IMR-90 (cell line): ENCODE data around the gene PTPRG. TPM values are rescaled to one million over a fixed set of nuclear protein-coding genes. Genes with fewer than 3 reads are reported as not detected.

Experiments
- ATAC-seq: fragments of 200-7000 bp; cut with Tn5 transposase; 2 replicates; pipeline ENCODE4 v1.9.1; 2020; ENCODE audit warnings: low read depth, mild to moderate bottlenecking, moderate library complexity
- BruUV-seq: library from RNA; stranded (reverse); fragments of 400-500 nt; replicated peaks from 2 replicates; lab custom pipeline; 2021; lab: Mats Ljungman, UMichigan
- CTCF ChIA-PET: fragments of 300-600 bp; formaldehyde crosslinking; extraction: SDS; loops from one replicate; lab custom pipeline; 2021; ENCODE audit warnings: antibody characterized with exemption; lab: Yijun Ruan, JAX
- POLR2A ChIA-PET: fragments of 300-600 bp; sonication (Branson Sonifier 250); formaldehyde crosslinking; loops from one replicate; lab custom pipeline; 2022; ENCODE audit warnings: antibody characterized with exemption; ENCODE audit not compliant: unreplicated experiment; lab: Charles Lee
- DNase-seq: peaks from one replicate; pipeline ENCODE4 v3.0.0; 2013
- H2AFZ ChIP-seq: replicated peaks from 2 replicates; pipeline ENCODE3; 2013; ENCODE audit warnings: low read length, mild to moderate bottlenecking; ENCODE audit not compliant: poor library complexity
- H2AK5ac ChIP-seq: 2 replicates; pipeline ENCODE4 v1.6.1; 2013; ENCODE audit warnings: low read depth, low read length, inconsistent platforms
- H2AK9ac ChIP-seq: replicated peaks from 2 replicates; pipeline ENCODE3; 2013; ENCODE audit warnings: mild to moderate bottlenecking, low read depth, low read length, moderate library complexity; ENCODE audit not compliant: poor library complexity
- H2BK120ac ChIP-seq: 2 replicates; pipeline ENCODE4 v1.6.1; 2013; ENCODE audit warnings: low read depth, low read length, inconsistent platforms
- H2BK15ac ChIP-seq: 3 replicates; pipeline ENCODE4 v1.6.1; 2013; ENCODE audit warnings: low read depth, low read length, inconsistent platforms
- H2BK20ac ChIP-seq: 2 replicates; pipeline ENCODE4 v1.6.1; 2013; ENCODE audit warnings: low read depth, mild to moderate bottlenecking, inconsistent platforms, low read length, moderate library complexity
- H2BK5ac ChIP-seq: 2 replicates; pipeline ENCODE4 v1.6.1; 2013; ENCODE audit warnings: mild to moderate bottlenecking, low read depth, low read length, inconsistent platforms; ENCODE audit not compliant: poor library complexity, severe bottlenecking
- H3K14ac ChIP-seq: replicated peaks from 2 replicates; pipeline ENCODE4 v1.6.1; 2013; ENCODE audit warnings: low read depth, low read length, inconsistent platforms
- H3K18ac ChIP-seq: 2 replicates; pipeline ENCODE4 v1.6.1; 2013; ENCODE audit warnings: low read depth, low read length, control low read depth
- H3K23ac ChIP-seq: 2 replicates; pipeline ENCODE4 v1.6.1; 2013; ENCODE audit warnings: low read depth, low read length, inconsistent platforms
- H3K27ac ChIP-seq: 2 replicates; pipeline ENCODE4 v1.5.1; 2013; ENCODE audit warnings: mild to moderate bottlenecking, control low read depth, low read length; ENCODE audit not compliant: insufficient read depth
- H3K27me3 ChIP-seq: 2 replicates; pipeline ENCODE4 v1.6.1; 2013; ENCODE audit warnings: low read length; ENCODE audit not compliant: control insufficient read depth, insufficient read depth
- H3K36me3 ChIP-seq: 2 replicates; pipeline ENCODE4 v1.6.1; 2013; ENCODE audit warnings: low read length, mixed read lengths; ENCODE audit not compliant: control insufficient read depth, insufficient read depth
- H3K4ac ChIP-seq: 2 replicates; pipeline ENCODE4 v1.6.1; 2013; ENCODE audit warnings: low read depth, low read length, inconsistent platforms
- H3K4me1 ChIP-seq: 2 replicates; pipeline ENCODE4 v1.6.1; 2013; ENCODE audit warnings: low read length, mixed read lengths; ENCODE audit not compliant: control insufficient read depth, insufficient read depth
- H3K4me2 ChIP-seq: 2 replicates; pipeline ENCODE4 v1.6.1; 2013; ENCODE audit warnings: low read depth, mild to moderate bottlenecking, control low read depth, low read length, moderate library complexity
- H3K4me3 ChIP-seq: 2 replicates; pipeline ENCODE4 v1.5.1; 2013; ENCODE audit warnings: low read depth, mild to moderate bottlenecking, control low read depth, low read length, moderate library complexity; ENCODE audit not compliant: insufficient read depth
- H3K56ac ChIP-seq: 2 replicates; pipeline ENCODE4 v1.6.1; 2013; ENCODE audit warnings: low read length, inconsistent platforms; ENCODE audit not compliant: insufficient read depth; ENCODE audit errors: extremely low read depth
- H3K79me1 ChIP-seq, 2 experiments: 2 replicates each; pipeline ENCODE4 v1.6.1; 2013; ENCODE audit warnings: low read length in 2 of 2, inconsistent platforms in 1 of 2, low read depth in 1 of 2
- H3K9ac ChIP-seq: 2 replicates; pipeline ENCODE4 v1.6.1; 2013; ENCODE audit warnings: low read depth, low read length, control low read depth
- H3K9me1 ChIP-seq: 2 replicates; pipeline ENCODE4 v1.6.1; 2013; ENCODE audit warnings: low read length, inconsistent platforms; ENCODE audit not compliant: insufficient read depth
- H3K9me3 ChIP-seq: 2 replicates; pipeline ENCODE4 v1.6.1; 2013; ENCODE audit warnings: low read length; ENCODE audit not compliant: control insufficient read depth, insufficient read depth
- H4K20me1 ChIP-seq: 2 replicates; pipeline ENCODE4 v1.6.1; 2013; ENCODE audit warnings: low read length, inconsistent platforms; ENCODE audit not compliant: insufficient read depth
- H4K5ac ChIP-seq: 2 replicates; pipeline ENCODE4 v1.6.1; 2013; ENCODE audit warnings: mild to moderate bottlenecking, low read depth, low read length, control low read depth
- H4K8ac ChIP-seq, 2 experiments: 2 replicates each; pipeline ENCODE4 v1.6.1; 2013; ENCODE audit warnings: low read depth in 2 of 2, low read length in 2 of 2, control low read depth in 1 of 2, inconsistent platforms in 1 of 2
- H4K91ac ChIP-seq: 2 replicates; pipeline ENCODE4 v1.6.1; 2013; ENCODE audit warnings: low read depth, low read length, inconsistent platforms; ENCODE audit not compliant: insufficient read depth
- BHLHE40 ChIP-seq: fragments of 150-350 bp; IDR thresholded peaks from 2 replicates; pipeline ENCODE4 v1.6.1; 2016; ENCODE audit warnings: mild to moderate bottlenecking, low read depth, low read length
- CEBPB ChIP-seq: IDR thresholded peaks from 2 replicates; pipeline ENCODE4 v1.6.1; 2012; ENCODE audit warnings: low read depth, low read length, improper control_type of control experiment
- CHD1 ChIP-seq: IDR thresholded peaks from 2 replicates; pipeline ENCODE4 v1.6.1; 2012; ENCODE audit warnings: low read depth, low read length, improper control_type of control experiment
- FOS ChIP-seq: fragments of 150-350 bp; IDR thresholded peaks from 2 replicates; pipeline ENCODE4 v1.6.1; 2016; ENCODE audit warnings: low read depth, low read length
- MAFK ChIP-seq: IDR thresholded peaks from 2 replicates; pipeline ENCODE4 v1.6.1; 2012; ENCODE audit warnings: low read depth, low read length, improper control_type of control experiment
- MAZ ChIP-seq: IDR thresholded peaks from 2 replicates; pipeline ENCODE4 v1.6.1; 2012; ENCODE audit warnings: low read depth, mild to moderate bottlenecking, low read length, improper control_type of control experiment, moderate library complexity, borderline replicate concordance
- MXI1 ChIP-seq: IDR thresholded peaks from 2 replicates; pipeline ENCODE4 v1.6.1; 2012; ENCODE audit warnings: low read depth, mild to moderate bottlenecking, low read length, moderate library complexity, borderline replicate concordance
- NFE2L2 ChIP-seq: fragments of 150-350 bp; IDR thresholded peaks from 2 replicates; pipeline ENCODE4 v1.6.1; 2016; ENCODE audit warnings: low read depth, mild to moderate bottlenecking, low read length
- POLR2A ChIP-seq: IDR thresholded peaks from 2 replicates; pipeline ENCODE4 v1.6.1; 2012; ENCODE audit warnings: mild to moderate bottlenecking, low read depth, low read length
- RAD21 ChIP-seq: IDR thresholded peaks from 2 replicates; pipeline ENCODE4 v1.6.1; 2012; ENCODE audit warnings: low read length, improper control_type of control experiment
- RCOR1 ChIP-seq: IDR thresholded peaks from 2 replicates; pipeline ENCODE4 v1.6.1; 2012; ENCODE audit warnings: mild to moderate bottlenecking, low read length, improper control_type of control experiment; ENCODE audit not compliant: insufficient replicate concordance
- RFX5 ChIP-seq: IDR thresholded peaks from 2 replicates; pipeline ENCODE4 v1.8.0; 2012; ENCODE audit warnings: low read depth, mild to moderate bottlenecking, low read length, moderate library complexity
- SMC3 ChIP-seq: fragments of 150-350 bp; IDR thresholded peaks from 2 replicates; pipeline ENCODE4 v1.6.1; 2016; ENCODE audit warnings: low read depth, mild to moderate bottlenecking, antibody characterized with exemption, low read length, moderate library complexity
- WGBS, 2 experiments: methylation state at CpG; one replicate each; pipeline versions ENCODE4 v1.1.5 to v1.1.7; 2013; ENCODE audit warnings: missing lambda C conversion rate in 2 of 2; ENCODE audit not compliant: insufficient read length in 1 of 2; ENCODE audit errors: extremely low coverage in 2 of 2; 5-methylcytosine and 5-hydroxymethylcytosine counted together
- dilution Hi-C: fragments of 300-500 bp; cut with HindIII; formaldehyde crosslinking; loops from one replicate; pipeline ENCODE4 v1.14.3; 2018; ENCODE audit warnings: low sequenced_read_pairs; ENCODE audit not compliant: unreplicated experiment
- in situ Hi-C: fragments of 300-500 bp; cut with MboI; formaldehyde crosslinking; loops from 3 replicates; pipeline ENCODE4 v1.14.3; 2019; ENCODE audit warnings: low sequenced_read_pairs, inconsistent platforms, mixed read lengths
- intact Hi-C: fragments of 100-400 bp; cut with micrococcal nuclease; formaldehyde crosslinking; loops from 2 replicates; pipeline ENCODE4 v1.10.0; 2022
- polyA plus RNA-seq, 3 experiments: library from polyadenylated mRNA; depleted of rRNA; stranded (reverse); fragments of >200 nt; gene quantifications; 2 replicates each; pipeline ENCODE4 v1.2.3, GENCODE V29; 2012; ENCODE audit warnings: low replicate concordance in 1 of 3
- total RNA-seq: library from RNA; depleted of rRNA; stranded (reverse); fragments of >200 nt; gene quantifications from 2 replicates; pipeline ENCODE4 v1.2.3, GENCODE V29; 2012
- TF ChIP-seq, protein P1 (sequence below): fragments of 150-350 bp; IDR thresholded peaks from 2 replicates; pipeline ENCODE4 v1.6.1; 2017; ENCODE audit warnings: mild to moderate bottlenecking, antibody characterized with exemption, low read length, low read depth
- TF ChIP-seq, protein P2 (sequence below): fragments of 150-350 bp; IDR thresholded peaks from 2 replicates; pipeline ENCODE4 v1.6.1; 2016; ENCODE audit warnings: low read depth, mild to moderate bottlenecking, low read length, moderate library complexity, borderline replicate concordance
- TF ChIP-seq, protein P3 (sequence below): conservative IDR thresholded peaks from 2 replicates; pipeline ENCODE4 v1.5.1; 2012; ENCODE audit warnings: mild to moderate bottlenecking, low read depth, low read length, improper control_type of control experiment

Gene PTPRG
- total and polyA plus RNA-seq, 2 of the 4 experiments (the other 2 are of a cell fraction): 7.7 to 31.0 TPM

DNA sequence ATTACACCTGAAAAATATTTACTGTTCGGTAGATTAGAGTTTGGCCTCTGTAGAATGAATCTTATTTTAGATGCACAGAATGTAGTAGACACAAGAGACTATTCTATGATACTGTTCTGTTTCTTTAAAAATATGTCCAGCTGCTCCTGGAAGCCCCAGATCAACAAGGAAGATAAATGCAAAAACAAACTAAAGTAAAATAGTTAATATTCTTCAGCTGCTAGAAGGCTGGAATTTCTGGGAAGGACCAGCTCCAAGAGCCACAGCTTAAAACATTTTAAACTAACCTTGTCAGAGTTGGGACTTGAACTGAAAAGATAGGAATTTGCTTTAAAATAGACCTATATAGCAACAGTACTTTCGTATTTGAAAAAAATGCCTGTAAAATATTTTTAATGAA, 277.9 kb downstream of the PTPRG start:
- Histone ChIP-seq H2BK5ac (no peak overlapping the region), H3K23ac (no peak overlapping the region), H3K9me3 (no peaks in the 10 kb centered on the region), H3K14ac (no peak overlapping the region), H3K4me2 (no peak overlapping the region), H2BK15ac (no peak overlapping the region), H2AFZ (no peak overlapping the region), H2BK20ac (no peak overlapping the region), H3K9ac (no peak overlapping the region), H4K91ac (no peak overlapping the region), H3K4me3 (no peak overlapping the region), H3K4me1 (peaks cover 5% of the 10 kb centered on the region), H3K9me1 (peaks cover 4% of the 10 kb centered on the region), H3K27me3 (no peaks in the 10 kb centered on the region), H3K79me1 (peaks cover 12 to 17% of the 10 kb centered on the region in 2 experiments; a peak in 3 of 4 replicates), H2BK120ac (no peak overlapping the region), H2AK9ac (no peak overlapping the region), H2AK5ac (no peak overlapping the region), H3K56ac (no peak overlapping the region), H3K36me3 (no peaks in the 10 kb centered on the region), H4K5ac (no peak overlapping the region), H3K18ac (no peak overlapping the region), H3K27ac (no peak overlapping the region), H3K4ac (no peak overlapping the region), H4K20me1 (no peaks in the 10 kb centered on the region; the same call in 1 of the 2 replicates), H4K8ac (no peak overlapping the region)
- dilution Hi-C loops (no loop called here), in situ Hi-C loops (no loop called here), intact Hi-C loops (no loop called here)
- TF ChIP-seq CEBPB (no peak), BHLHE40 (no peak), RCOR1 (no peak), MAFK (no peak), POLR2A (no peak), CHD1 (no peak), MAZ (no peak), SMC3 (no peak), FOS (no peak), NFE2L2 (no peak), RAD21 (no peak), RFX5 (no peak), MXI1 (no peak)
- TF ChIP-seq, protein P1, sequence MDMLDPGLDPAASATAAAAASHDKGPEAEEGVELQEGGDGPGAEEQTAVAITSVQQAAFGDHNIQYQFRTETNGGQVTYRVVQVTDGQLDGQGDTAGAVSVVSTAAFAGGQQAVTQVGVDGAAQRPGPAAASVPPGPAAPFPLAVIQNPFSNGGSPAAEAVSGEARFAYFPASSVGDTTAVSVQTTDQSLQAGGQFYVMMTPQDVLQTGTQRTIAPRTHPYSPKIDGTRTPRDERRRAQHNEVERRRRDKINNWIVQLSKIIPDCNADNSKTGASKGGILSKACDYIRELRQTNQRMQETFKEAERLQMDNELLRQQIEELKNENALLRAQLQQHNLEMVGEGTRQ: no peak
- TF ChIP-seq, protein P2, sequence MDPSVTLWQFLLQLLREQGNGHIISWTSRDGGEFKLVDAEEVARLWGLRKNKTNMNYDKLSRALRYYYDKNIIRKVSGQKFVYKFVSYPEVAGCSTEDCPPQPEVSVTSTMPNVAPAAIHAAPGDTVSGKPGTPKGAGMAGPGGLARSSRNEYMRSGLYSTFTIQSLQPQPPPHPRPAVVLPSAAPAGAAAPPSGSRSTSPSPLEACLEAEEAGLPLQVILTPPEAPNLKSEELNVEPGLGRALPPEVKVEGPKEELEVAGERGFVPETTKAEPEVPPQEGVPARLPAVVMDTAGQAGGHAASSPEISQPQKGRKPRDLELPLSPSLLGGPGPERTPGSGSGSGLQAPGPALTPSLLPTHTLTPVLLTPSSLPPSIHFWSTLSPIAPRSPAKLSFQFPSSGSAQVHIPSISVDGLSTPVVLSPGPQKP: no peak
- TF ChIP-seq, protein P3, sequence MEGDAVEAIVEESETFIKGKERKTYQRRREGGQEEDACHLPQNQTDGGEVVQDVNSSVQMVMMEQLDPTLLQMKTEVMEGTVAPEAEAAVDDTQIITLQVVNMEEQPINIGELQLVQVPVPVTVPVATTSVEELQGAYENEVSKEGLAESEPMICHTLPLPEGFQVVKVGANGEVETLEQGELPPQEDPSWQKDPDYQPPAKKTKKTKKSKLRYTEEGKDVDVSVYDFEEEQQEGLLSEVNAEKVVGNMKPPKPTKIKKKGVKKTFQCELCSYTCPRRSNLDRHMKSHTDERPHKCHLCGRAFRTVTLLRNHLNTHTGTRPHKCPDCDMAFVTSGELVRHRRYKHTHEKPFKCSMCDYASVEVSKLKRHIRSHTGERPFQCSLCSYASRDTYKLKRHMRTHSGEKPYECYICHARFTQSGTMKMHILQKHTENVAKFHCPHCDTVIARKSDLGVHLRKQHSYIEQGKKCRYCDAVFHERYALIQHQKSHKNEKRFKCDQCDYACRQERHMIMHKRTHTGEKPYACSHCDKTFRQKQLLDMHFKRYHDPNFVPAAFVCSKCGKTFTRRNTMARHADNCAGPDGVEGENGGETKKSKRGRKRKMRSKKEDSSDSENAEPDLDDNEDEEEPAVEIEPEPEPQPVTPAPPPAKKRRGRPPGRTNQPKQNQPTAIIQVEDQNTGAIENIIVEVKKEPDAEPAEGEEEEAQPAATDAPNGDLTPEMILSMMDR: no peak
- POLR2A ChIA-PET: no interaction called here
- DNase-seq: no peak
- WGBS, 2 experiments: no CpG with 5 or more reads among the region's 2 CpGs
- CTCF ChIA-PET: no interaction called here
- no TSS peak for BruUV-seq
- ATAC-seq: no peak; the same call in 1 of the 2 replicates
